ENCODE data around the gene ANGPTL2.

The ANGPTL2 gene

DNA sequence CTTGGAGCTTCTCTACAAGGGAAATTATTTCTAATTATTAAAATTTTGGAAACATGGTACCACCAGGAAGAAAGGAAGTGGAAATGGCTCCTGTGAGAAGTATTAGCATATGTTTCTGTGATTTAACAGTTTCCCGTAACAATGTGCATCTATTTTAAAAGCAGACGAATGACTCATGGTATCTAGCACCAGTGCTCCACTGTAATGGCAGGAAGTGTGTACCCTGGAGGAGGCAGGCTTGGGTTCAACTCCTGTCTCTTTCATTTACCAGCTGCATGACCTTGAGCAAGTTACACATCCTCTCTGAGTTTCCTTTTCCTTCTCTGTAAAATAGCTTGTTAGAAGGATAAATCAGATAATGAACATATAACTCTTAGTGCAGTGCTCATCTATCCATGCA is 41.0 kb upstream of the ANGPTL2 start:
- H3K9ac ChIP-seq (ENCODE audit: low read length) = no peak overlapping the region
- H3K27me3 ChIP-seq (ENCODE audit: control insufficient read depth, insufficient read depth, low read length) = no peaks in the 10 kb centered on the region
- H3K27ac ChIP-seq (ENCODE audit: low read length) = no peak overlapping the region
- no peaks in the 10 kb centered on the region for H3K36me3 ChIP-seq (ENCODE audit: control insufficient read depth, low read depth, low read length)
- no peaks in the 10 kb centered on the region for H3K9me3 ChIP-seq (ENCODE audit: control insufficient read depth, low read depth, low read length)
- peaks cover 22% of the 10 kb centered on the region for H3K4me1 ChIP-seq (ENCODE audit: control insufficient read depth, low read depth, low read length)
- H3K4me3 ChIP-seq (ENCODE audit: low read length) = no peak overlapping the region

DNA sequence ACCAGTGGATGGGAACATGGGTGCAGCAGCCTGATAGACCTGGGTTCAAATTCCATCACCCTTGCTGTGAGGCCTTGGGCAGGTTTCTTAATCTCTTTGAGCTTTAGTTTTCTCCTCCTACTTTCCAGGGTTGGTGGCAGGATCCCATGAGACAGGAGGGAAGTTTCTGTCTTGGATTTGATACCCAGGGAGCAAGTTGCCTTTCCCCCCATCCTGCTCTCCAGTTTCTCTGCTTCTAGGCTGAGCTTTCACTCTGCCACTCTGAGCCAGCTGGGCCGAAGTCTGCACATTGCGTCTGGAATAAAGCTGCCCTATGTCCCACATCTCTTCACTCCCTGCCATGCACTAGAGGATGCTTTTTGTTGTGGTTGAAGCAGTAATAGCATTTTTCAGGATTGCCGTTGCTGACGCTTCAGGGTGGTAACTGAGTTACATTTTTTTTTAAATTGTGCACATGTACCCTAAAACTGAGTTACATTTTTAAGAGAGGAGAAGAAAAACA is 40.5 kb upstream of the ANGPTL2 start:
- H3K9ac ChIP-seq (ENCODE audit: low read length) = no peak overlapping the region
- H3K9me3 ChIP-seq (ENCODE audit: control insufficient read depth, low read depth, low read length) = no peaks in the 10 kb centered on the region
- no peaks in the 10 kb centered on the region for H3K36me3 ChIP-seq (ENCODE audit: control insufficient read depth, low read depth, low read length)
- peaks cover 22% of the 10 kb centered on the region for H3K4me1 ChIP-seq (ENCODE audit: control insufficient read depth, low read depth, low read length)
- no peak overlapping the region for H3K4me3 ChIP-seq (ENCODE audit: low read length)
- H3K27me3 ChIP-seq (ENCODE audit: control insufficient read depth, insufficient read depth, low read length) = no peaks in the 10 kb centered on the region
- no peak overlapping the region for H3K27ac ChIP-seq (ENCODE audit: low read length)

DNA sequence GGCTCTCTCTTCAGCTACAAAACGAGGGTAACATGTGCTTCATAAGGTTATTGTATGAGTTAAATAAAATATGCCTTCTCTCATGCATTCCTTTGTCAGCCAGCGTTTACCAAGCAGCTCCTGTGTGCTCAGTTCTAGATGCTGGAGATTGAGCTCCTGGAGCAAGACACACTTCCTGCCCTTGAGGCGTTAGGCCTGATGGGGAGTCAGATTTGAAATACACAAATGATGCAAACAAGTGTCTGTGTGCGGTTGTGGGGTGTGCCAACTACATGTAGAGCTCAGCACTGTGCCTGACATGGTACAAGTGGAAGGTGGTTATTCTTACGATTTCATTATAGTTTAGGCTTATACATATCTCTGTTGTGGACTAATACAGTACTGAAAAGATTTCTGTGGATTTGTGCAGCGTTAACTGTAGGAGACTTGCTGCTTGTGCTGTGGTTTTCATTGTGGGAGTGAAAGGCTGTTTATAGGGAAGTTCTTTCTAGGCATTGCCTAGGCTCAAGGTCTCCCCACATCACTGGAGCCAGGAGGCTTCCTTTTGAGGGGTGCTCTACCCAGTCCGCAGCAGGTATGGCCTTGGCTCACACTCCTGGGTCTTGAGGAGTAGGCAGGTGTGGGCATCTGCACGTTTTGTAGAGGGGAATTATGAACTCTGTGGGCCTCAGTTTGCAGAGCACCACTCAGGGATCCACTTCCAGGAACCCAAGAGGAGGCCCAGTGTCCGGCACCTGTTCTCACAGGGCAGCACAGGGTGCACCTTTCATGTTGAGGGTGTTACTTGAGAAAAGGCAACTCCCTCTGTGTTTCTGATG is 39.8 kb upstream of the ANGPTL2 start:
- H3K4me1 ChIP-seq (ENCODE audit: control insufficient read depth, low read depth, low read length) = peaks cover 22% of the 10 kb centered on the region
- no peak overlapping the region for H3K27ac ChIP-seq (ENCODE audit: low read length)
- H3K4me3 ChIP-seq (ENCODE audit: low read length) = no peak overlapping the region

GRCh38 chr9:127161081-127161624 is 38.7 kb upstream of the ANGPTL2 start:
- Histone ChIP-seq H3K27ac (ENCODE audit: low read length) (no peak overlapping the region), H3K9ac (ENCODE audit: low read length) (no peak overlapping the region), H3K4me1 (ENCODE audit: control insufficient read depth, low read depth, low read length) (peaks cover 22% of the 10 kb centered on the region), H3K27me3 (ENCODE audit: control insufficient read depth, insufficient read depth, low read length) (no peaks in the 10 kb centered on the region), H3K4me3 (ENCODE audit: low read length) (no peak overlapping the region), H3K36me3 (ENCODE audit: control insufficient read depth, low read depth, low read length) (no peaks in the 10 kb centered on the region), H3K9me3 (ENCODE audit: control insufficient read depth, low read depth, low read length) (no peaks in the 10 kb centered on the region)

More for the DNA sequence above, 39.8 kb upstream of the ANGPTL2 start:
- Histone ChIP-seq H3K9ac (ENCODE audit: low read length) (no peak overlapping the region), H3K27me3 (ENCODE audit: control insufficient read depth, insufficient read depth, low read length) (no peaks in the 10 kb centered on the region), H3K36me3 (ENCODE audit: control insufficient read depth, low read depth, low read length) (no peaks in the 10 kb centered on the region), H3K9me3 (ENCODE audit: control insufficient read depth, low read depth, low read length) (no peaks in the 10 kb centered on the region)

- Histone ChIP-seq H3K36me3 (ENCODE audit: control insufficient read depth, low read depth, low read length) (no peaks in the 10 kb centered on the region), H3K9me3 (ENCODE audit: control insufficient read depth, low read depth, low read length) (no peaks in the 10 kb centered on the region), H3K9ac (ENCODE audit: low read length) (no peak overlapping the region), H3K4me1 (ENCODE audit: control insufficient read depth, low read depth, low read length) (peaks cover 16% of the 10 kb centered on the region), H3K4me3 (ENCODE audit: low read length) (no peak overlapping the region), H3K27ac (ENCODE audit: low read length) (no peak overlapping the region), H3K27me3 (ENCODE audit: control insufficient read depth, insufficient read depth, low read length) (no peaks in the 10 kb centered on the region)
Observed at GRCh38 chr9:127159949-127160610, 37.6 kb upstream of the ANGPTL2 start.

GRCh38 chr9:127159325-127159801 is 36.9 kb upstream of the ANGPTL2 start:
- H3K4me1 ChIP-seq (ENCODE audit: control insufficient read depth, low read depth, low read length) = peaks cover 14% of the 10 kb centered on the region
- H3K27me3 ChIP-seq (ENCODE audit: control insufficient read depth, insufficient read depth, low read length) = no peaks in the 10 kb centered on the region
- no peak overlapping the region for H3K27ac ChIP-seq (ENCODE audit: low read length)
- no peaks in the 10 kb centered on the region for H3K36me3 ChIP-seq (ENCODE audit: control insufficient read depth, low read depth, low read length)
- H3K4me3 ChIP-seq (ENCODE audit: low read length) = no peak overlapping the region
- H3K9me3 ChIP-seq (ENCODE audit: control insufficient read depth, low read depth, low read length) = no peaks in the 10 kb centered on the region
- peak overlapping the region; percentile 24 for H3K9ac ChIP-seq (ENCODE audit: low read length)

GRCh38 chr9:127158786-127159324 is 36.4 kb upstream of the ANGPTL2 start:
- peak overlapping the region; percentile 24 for H3K9ac ChIP-seq (ENCODE audit: low read length)
- H3K36me3 ChIP-seq (ENCODE audit: control insufficient read depth, low read depth, low read length) = no peaks in the 10 kb centered on the region
- H3K4me3 ChIP-seq (ENCODE audit: low read length) = no peak overlapping the region
- no peak overlapping the region for H3K27ac ChIP-seq (ENCODE audit: low read length)
- no peaks in the 10 kb centered on the region for H3K27me3 ChIP-seq (ENCODE audit: control insufficient read depth, insufficient read depth, low read length)
- no peaks in the 10 kb centered on the region for H3K9me3 ChIP-seq (ENCODE audit: control insufficient read depth, low read depth, low read length)
- H3K4me1 ChIP-seq (ENCODE audit: control insufficient read depth, low read depth, low read length) = peaks cover 14% of the 10 kb centered on the region

DNA sequence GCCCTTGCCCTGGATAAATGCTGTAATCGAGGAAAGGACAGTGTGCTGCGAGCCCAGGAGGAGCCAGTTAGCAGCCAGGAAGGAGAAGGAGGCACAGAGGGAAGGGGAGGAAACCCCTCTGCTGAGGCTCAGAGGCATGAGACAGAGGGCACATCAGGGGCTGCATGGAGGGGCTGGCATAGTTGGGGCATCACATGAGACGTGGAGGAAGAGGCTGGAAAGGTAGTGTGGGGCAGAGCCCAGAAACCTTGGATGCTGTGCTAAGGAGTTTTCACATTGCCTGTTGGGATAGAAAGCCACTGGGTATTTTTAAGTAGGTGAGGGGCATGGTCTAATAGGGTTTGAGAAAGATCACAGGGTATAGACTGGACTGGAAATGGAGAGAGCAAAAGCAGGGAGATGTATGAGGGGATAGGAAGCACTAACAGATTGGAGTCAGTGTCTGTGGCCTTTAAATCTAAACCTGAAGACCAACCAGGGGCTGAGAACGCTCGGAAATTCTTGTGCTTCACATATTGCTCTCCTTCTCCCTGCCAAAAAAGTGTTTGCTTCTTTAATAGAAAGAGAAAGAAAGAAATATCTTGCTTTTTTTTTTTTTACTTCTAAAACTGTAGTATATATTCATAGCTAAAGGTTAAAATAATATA is 33.0 kb upstream of the ANGPTL2 start:
- no peak overlapping the region for H3K4me3 ChIP-seq (ENCODE audit: low read length)
- H3K36me3 ChIP-seq (ENCODE audit: control insufficient read depth, low read depth, low read length) = no peaks in the 10 kb centered on the region
- no peak overlapping the region for H3K27ac ChIP-seq (ENCODE audit: low read length)
- no peaks in the 10 kb centered on the region for H3K27me3 ChIP-seq (ENCODE audit: control insufficient read depth, insufficient read depth, low read length)
- H3K4me1 ChIP-seq (ENCODE audit: control insufficient read depth, low read depth, low read length) = peaks cover 14% of the 10 kb centered on the region
- H3K9me3 ChIP-seq (ENCODE audit: control insufficient read depth, low read depth, low read length) = no peaks in the 10 kb centered on the region
- no peak overlapping the region for H3K9ac ChIP-seq (ENCODE audit: low read length)

DNA sequence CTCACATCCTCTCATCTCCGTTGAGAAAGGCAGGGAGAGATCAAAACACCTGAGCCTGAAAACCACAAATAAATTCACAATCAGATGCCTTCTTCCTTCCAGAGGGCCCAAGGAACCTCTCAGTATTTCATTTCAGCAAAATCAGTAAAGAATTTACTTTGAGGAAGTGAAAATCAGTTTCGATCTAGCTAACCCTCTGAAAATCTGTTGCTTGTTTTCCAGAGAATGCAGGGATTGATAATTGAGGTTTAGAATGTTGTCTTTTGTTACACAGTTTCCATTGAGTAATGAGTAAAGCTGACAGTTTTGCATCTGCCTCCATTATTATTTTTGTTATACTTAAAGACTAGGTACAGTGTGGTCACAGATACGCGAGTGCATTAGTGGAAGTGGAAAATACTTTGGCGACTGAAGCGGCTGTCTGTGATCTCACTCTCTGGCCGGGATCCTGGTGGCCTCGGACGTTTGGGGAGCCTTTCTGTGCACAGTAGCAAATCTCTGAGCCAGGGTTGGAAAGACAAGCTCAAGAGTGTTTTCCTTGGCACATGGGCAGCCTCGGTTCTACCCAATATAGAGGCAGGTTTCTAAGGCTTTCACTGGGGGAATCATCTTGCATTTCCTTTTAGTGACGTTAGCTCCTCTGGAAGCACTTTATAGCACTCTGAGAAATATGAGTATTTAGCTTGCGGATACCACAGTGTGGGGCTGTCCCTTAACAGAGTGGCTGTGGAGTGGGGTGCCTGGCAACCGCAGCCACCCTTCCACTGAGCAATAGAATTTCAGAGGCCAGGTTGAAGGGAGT is 32.2 kb upstream of the ANGPTL2 start:
- H3K4me1 ChIP-seq (ENCODE audit: control insufficient read depth, low read depth, low read length) = peaks cover 8% of the 10 kb centered on the region
- H3K9me3 ChIP-seq (ENCODE audit: control insufficient read depth, low read depth, low read length) = no peaks in the 10 kb centered on the region
- H3K4me3 ChIP-seq (ENCODE audit: low read length) = no peak overlapping the region
- H3K27ac ChIP-seq (ENCODE audit: low read length) = no peak overlapping the region
- no peak overlapping the region for H3K9ac ChIP-seq (ENCODE audit: low read length)
- H3K27me3 ChIP-seq (ENCODE audit: control insufficient read depth, insufficient read depth, low read length) = no peaks in the 10 kb centered on the region
- H3K36me3 ChIP-seq (ENCODE audit: control insufficient read depth, low read depth, low read length) = no peaks in the 10 kb centered on the region

DNA sequence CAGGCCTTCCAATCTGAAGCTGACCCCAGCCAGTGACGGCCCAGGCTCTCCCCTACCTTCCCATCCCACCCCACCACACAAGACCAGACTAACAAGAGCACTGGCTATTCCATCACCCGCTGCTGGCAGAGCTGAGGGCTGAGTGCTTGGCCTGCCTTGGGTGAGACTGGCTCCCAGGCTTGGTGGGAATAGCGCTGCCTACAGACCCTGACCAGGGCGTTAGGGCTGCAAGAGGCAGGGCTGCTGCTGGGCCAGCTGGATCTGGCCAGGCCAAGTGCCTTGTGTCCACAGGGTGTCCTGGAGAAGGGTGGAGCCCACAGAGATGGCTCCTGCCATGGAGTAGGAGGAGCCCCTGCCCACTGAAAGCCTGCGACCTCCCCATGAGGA is 31.6 kb upstream of the ANGPTL2 start:
- no peaks in the 10 kb centered on the region for H3K36me3 ChIP-seq (ENCODE audit: control insufficient read depth, low read depth, low read length)
- H3K9me3 ChIP-seq (ENCODE audit: control insufficient read depth, low read depth, low read length) = no peaks in the 10 kb centered on the region
- H3K9ac ChIP-seq (ENCODE audit: low read length) = no peak overlapping the region
- H3K4me1 ChIP-seq (ENCODE audit: control insufficient read depth, low read depth, low read length) = peaks cover 2% of the 10 kb centered on the region
- no peak overlapping the region for H3K4me3 ChIP-seq (ENCODE audit: low read length)
- H3K27me3 ChIP-seq (ENCODE audit: control insufficient read depth, insufficient read depth, low read length) = no peaks in the 10 kb centered on the region
- H3K27ac ChIP-seq (ENCODE audit: low read length) = no peak overlapping the region

Data from iPS-18a (cell line).